ENCODE measurements around the gene MYRF.

DNA sequence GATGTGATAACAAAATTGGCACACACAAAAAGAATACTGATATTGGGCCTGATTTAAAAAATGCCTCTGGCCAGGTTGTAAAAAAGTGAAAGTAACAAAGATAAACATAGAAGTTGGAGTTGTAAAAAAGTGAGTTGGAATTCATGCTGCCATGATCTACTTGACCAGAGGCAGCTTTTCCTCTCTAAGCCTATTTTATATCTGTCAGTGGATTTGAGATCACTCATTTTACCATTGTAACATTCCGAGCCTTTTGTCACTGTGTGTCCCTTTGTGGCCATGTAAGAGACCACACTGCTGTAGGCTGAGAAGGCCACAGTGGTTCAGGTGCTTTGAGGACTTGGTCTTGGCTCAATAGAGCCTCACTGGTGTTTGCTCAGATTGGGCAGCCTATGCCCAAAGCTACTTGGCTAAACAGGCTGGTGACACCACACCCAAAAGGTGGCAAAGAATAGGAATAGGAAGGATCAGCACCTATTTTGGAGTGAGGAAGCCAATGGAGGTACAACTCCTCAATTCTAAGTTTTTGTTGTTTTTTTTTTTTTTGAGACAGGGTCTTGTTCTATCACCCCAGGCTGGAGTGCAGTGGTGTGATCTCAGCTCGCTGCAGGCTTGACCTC lies 47.3 kb downstream of the MYRF start:
- TF ChIP-seq POLR2A (IDR thresholded peaks at IDR 0.05; ENCODE audit: low read depth, low read length): no peak
- TF ChIP-seq, protein P1, sequence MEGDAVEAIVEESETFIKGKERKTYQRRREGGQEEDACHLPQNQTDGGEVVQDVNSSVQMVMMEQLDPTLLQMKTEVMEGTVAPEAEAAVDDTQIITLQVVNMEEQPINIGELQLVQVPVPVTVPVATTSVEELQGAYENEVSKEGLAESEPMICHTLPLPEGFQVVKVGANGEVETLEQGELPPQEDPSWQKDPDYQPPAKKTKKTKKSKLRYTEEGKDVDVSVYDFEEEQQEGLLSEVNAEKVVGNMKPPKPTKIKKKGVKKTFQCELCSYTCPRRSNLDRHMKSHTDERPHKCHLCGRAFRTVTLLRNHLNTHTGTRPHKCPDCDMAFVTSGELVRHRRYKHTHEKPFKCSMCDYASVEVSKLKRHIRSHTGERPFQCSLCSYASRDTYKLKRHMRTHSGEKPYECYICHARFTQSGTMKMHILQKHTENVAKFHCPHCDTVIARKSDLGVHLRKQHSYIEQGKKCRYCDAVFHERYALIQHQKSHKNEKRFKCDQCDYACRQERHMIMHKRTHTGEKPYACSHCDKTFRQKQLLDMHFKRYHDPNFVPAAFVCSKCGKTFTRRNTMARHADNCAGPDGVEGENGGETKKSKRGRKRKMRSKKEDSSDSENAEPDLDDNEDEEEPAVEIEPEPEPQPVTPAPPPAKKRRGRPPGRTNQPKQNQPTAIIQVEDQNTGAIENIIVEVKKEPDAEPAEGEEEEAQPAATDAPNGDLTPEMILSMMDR (IDR thresholded peaks at IDR 0.05; ENCODE audit: extremely low read depth in 1 of 2, insufficient read depth in 1 of 2, low read depth in 1 of 2, low read length in 2 of 2): no peak
- no peak for TF ChIP-seq EZH2 (IDR thresholded peaks at IDR 0.05; ENCODE audit: borderline replicate concordance, low read depth, low read length, severe bottlenecking)
- TF ChIP-seq POLR2AphosphoS5 (IDR thresholded peaks at IDR 0.05; ENCODE audit: insufficient read depth, low read depth, low read length): no peak
- no peak for TF ChIP-seq JUN (IDR thresholded peaks at IDR 0.05; ENCODE audit: borderline replicate concordance, insufficient read depth, insufficient read length, low read depth)
